RWPE1 (cell line): ENCODE measurements around the gene NHLH1.

ENCODE experiments used
- CTCF ChIA-PET: fragments of 350-600 bp; sonication (Branson Sonifier 250); formaldehyde crosslinking; extraction: SDS; loops from one replicate; lab custom pipeline; 2021; lab: Yijun Ruan, JAX
- POLR2A ChIA-PET: fragments of 400-600 bp; formaldehyde crosslinking; extraction: SDS; loops from one replicate; lab custom pipeline; 2020; ENCODE audit warnings: antibody characterized with exemption; ENCODE audit not compliant: low non-redundant PET; lab: Yijun Ruan, JAX
- DNase-seq: peaks from one replicate; pipeline ENCODE4 v3.0.0; 2012; ENCODE audit warnings: low spot score
- H3K27ac ChIP-seq: fragments of 450-650 bp; 2 replicates; pipeline ENCODE4 v1.5.1; 2017
- TF ChIP-seq, protein P1 (sequence below): fragments of 450-650 bp; conservative IDR thresholded peaks from 2 replicates; pipeline ENCODE4 v1.5.1; 2017; ENCODE audit warnings: low read depth, mild to moderate bottlenecking

Gene NHLH1

DNA sequence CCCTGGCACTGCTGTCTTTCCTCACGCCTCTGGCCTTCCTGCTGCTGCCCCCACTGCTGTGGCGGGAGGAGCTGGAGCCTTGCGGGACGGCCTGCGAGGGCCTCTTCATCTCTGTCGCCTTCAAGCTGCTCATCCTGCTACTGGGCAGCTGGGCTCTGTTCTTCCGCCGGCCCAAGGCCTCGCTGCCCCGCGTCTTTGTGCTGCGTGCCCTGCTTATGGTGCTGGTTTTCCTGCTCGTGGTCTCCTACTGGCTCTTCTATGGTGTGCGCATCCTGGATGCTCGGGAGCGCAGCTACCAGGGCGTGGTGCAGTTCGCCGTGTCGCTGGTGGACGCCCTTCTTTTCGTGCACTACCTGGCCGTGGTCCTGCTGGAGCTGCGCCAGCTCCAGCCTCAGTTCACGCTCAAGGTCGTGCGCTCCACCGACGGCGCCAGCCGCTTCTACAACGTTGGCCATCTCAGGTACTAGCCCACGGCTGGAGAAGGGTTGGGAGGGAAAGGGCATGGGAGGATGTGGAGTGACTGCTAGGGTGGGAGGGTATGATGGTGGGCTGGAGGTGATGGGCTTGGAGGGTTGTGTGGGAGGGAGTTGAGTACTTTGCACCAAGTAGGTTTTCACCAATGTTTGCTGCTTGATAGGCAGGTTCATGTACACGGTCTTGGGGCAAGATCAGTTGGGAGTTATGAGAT lies 52.4 kb downstream of the NHLH1 start:
- no peak overlapping the region for H3K27ac ChIP-seq
- DNase-seq = no peak
- ChIA-PET CTCF (no interaction called here), POLR2A (no interaction called here)
- TF ChIP-seq, protein P1, sequence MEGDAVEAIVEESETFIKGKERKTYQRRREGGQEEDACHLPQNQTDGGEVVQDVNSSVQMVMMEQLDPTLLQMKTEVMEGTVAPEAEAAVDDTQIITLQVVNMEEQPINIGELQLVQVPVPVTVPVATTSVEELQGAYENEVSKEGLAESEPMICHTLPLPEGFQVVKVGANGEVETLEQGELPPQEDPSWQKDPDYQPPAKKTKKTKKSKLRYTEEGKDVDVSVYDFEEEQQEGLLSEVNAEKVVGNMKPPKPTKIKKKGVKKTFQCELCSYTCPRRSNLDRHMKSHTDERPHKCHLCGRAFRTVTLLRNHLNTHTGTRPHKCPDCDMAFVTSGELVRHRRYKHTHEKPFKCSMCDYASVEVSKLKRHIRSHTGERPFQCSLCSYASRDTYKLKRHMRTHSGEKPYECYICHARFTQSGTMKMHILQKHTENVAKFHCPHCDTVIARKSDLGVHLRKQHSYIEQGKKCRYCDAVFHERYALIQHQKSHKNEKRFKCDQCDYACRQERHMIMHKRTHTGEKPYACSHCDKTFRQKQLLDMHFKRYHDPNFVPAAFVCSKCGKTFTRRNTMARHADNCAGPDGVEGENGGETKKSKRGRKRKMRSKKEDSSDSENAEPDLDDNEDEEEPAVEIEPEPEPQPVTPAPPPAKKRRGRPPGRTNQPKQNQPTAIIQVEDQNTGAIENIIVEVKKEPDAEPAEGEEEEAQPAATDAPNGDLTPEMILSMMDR = no peak

DNA sequence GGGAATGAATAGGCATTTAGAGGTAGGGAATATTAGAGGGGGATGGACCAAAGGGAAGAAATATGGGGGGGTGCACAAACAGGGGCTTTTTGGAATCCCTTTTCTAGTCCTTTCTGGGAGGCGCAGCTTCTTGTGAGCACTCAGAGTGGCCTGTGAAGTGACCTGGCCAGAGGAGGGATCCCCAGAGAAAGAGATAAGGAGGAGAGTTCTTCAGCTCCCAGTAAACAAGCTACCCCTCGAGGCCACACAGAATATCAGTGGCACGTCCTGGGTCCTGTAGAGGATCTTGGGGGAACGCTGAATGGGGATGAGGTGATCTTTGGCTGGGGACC lies 52.9 kb downstream of the NHLH1 start:
- TF ChIP-seq, protein P1 = no peak
- POLR2A ChIA-PET = no interaction called here
- CTCF ChIA-PET = no interaction called here
- H3K27ac ChIP-seq = no peak overlapping the region
- no peak for DNase-seq

DNA sequence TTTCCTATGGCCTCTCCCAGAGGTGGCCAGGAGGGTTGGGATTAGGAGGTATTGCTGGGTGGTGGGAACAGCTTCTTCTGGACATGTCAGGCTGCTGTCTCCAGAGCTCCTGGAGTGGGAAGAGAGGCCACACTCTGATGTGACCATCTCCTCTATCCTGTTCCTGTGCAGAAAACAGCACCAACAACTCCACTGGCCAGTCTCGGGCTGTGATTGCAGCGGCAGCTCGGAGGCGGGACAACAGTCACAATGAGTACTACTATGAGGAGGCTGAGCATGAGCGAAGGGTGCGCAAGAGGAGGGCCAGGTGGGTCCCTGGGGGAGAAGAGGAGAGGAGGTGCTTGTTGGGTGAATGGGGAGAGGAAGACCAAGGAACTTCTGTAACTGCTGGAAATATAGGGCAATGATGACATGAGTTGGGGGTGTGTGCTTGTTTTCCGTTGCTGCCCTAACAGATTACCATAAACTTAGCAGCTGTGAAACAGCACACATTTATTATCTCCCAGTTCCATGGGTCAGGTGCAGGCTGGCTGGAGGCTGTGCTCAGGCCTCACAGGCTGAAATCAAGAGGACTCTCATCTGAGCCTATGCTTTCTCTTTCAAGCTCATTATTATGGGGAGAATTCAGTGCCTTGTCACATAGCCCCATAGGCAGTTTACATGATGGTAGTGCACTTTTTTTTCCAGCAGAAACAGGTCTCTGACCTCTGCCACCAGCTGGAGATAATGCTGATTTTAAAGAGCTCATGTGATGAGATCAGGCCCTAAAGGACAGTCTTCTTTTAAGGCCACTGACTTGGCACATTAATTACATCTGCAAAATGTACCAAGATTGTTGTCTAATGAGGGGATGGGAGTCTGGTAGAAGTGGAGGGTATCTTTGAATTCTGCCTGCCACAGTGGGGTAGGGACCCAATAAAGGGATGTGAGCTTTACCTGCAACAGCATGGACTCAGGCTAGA lies 54.3 kb downstream of the NHLH1 start:
- ChIA-PET CTCF (interaction anchor here (0.5 to 0.7 kb wide), 2 partner anchors 14 to 74 kb away, joined by 4 to 5 read pairs; no protein-coding TSS in a partner anchor), POLR2A (no interaction called here)
- TF ChIP-seq, protein P1 = no peak
- DNase-seq = no peak
- H3K27ac ChIP-seq = no peak overlapping the region

DNA sequence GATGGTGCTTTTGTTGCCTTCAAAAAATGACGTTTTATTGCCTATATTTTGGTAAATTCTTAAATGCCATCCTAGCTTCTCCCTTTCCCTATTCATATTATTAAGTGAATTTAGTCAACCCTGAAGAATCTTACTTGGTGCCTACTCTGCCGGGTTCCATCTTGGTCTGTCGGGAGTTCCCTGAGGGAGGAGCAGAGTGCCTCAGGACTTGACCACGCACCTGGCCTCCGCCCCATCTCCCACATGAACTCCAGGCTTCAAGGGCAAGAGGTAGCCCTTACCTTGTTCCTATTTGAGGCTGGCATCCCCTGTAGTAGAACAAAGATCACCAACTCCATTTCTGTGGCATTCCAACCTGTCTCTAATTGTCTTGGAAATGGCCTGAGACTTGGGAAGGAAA lies 55.0 kb downstream of the NHLH1 start:
- POLR2A ChIA-PET = no interaction called here
- DNase-seq = no peak
- no peak overlapping the region for H3K27ac ChIP-seq
- CTCF ChIA-PET = interaction anchor here (0.7 kb wide), 1 partner anchor 14 kb away, joined by 4 read pairs; no protein-coding TSS in a partner anchor
- TF ChIP-seq, protein P1 = no peak
